Measurements from ENCODE around the gene HSPA1B.
"Not testable (repeated sequence)": the region's sequence is repeated elsewhere in the genome, so short reads cannot be mapped to it uniquely, and the experiment has no call there.

The HSPA1B gene

GRCh38 chr6:31838968-31839367 lies 11.4 kb downstream of the HSPA1B start:
- H3K79me2 ChIP-seq (ENCODE audit: control insufficient read depth, low read length): peaks cover 52% of the 10 kb centered on the region
- no peaks in the 10 kb centered on the region for H3K9me3 ChIP-seq (ENCODE audit: control insufficient read depth, insufficient read depth, low read length)
- peak overlapping the region; percentile 26 for H3K4me2 ChIP-seq (ENCODE audit: low read length)
- H4K20me1 ChIP-seq (ENCODE audit: control insufficient read depth, insufficient read depth, low read depth, low read length): peaks cover 23% of the 10 kb centered on the region
- no peaks in the 10 kb centered on the region; the same call in 1 of the 2 replicates for H3K27me3 ChIP-seq (ENCODE audit: control insufficient read depth, low read length)
- peaks cover 83% of the 10 kb centered on the region for H3F3A ChIP-seq (ENCODE audit: control insufficient read depth, insufficient read depth)
- H3K4me1 ChIP-seq (ENCODE audit: control insufficient read depth, low read length): peaks cover 30% of the 10 kb centered on the region
- peaks cover 77% of the 10 kb centered on the region for H3K36me3 ChIP-seq (ENCODE audit: control insufficient read depth, low read length)
- H3K9me2 ChIP-seq (replicated peaks; ENCODE audit: control insufficient read depth, low read length): no peaks in the 10 kb centered on the region
- no peak overlapping the region for H3K4me3 ChIP-seq (ENCODE audit: low read length)
- TF ChIP-seq EZH2phosphoT487 (IDR thresholded peaks at IDR 0.05; ENCODE audit: borderline replicate concordance, low read length) (no peak), CTCF (IDR thresholded peaks at IDR 0.05; ENCODE audit: low read depth, low read length, poor library complexity, severe bottlenecking) (no peak)
- H3K27ac ChIP-seq (ENCODE audit: low read depth, low read length): no peak overlapping the region

GRCh38 chr6:31839779-31840126 lies 12.2 kb downstream of the HSPA1B start:
- H3K9me2 ChIP-seq (replicated peaks; ENCODE audit: control insufficient read depth, low read length); H3K27ac ChIP-seq (ENCODE audit: low read depth, low read length); H3K27me3 ChIP-seq (ENCODE audit: control insufficient read depth, low read length); H3K9me3 ChIP-seq (ENCODE audit: control insufficient read depth, insufficient read depth, low read length); H3K4me2 ChIP-seq (ENCODE audit: low read length); H3K4me3 ChIP-seq (ENCODE audit: low read length): not testable (repeated sequence)
- Histone ChIP-seq H3K4me1 (ENCODE audit: control insufficient read depth, low read length) (peaks cover 24% of the 10 kb centered on the region), H3K36me3 (ENCODE audit: control insufficient read depth, low read length) (peaks cover 74% of the 10 kb centered on the region), H4K20me1 (ENCODE audit: control insufficient read depth, insufficient read depth, low read depth, low read length) (peaks cover 23% of the 10 kb centered on the region), H3F3A (ENCODE audit: control insufficient read depth, insufficient read depth) (peaks cover 87% of the 10 kb centered on the region), H3K79me2 (ENCODE audit: control insufficient read depth, low read length) (peaks cover 44% of the 10 kb centered on the region)

GRCh38 chr6:31842053-31842452 lies 14.5 kb downstream of the HSPA1B start:
- Histone ChIP-seq H3K27me3 (ENCODE audit: control insufficient read depth, low read length) (no peaks in the 10 kb centered on the region; the same call in 1 of the 2 replicates), H3K9me2 (replicated peaks; ENCODE audit: control insufficient read depth, low read length) (no peaks in the 10 kb centered on the region), H3K79me2 (ENCODE audit: control insufficient read depth, low read length) (peaks cover 21% of the 10 kb centered on the region), H3K4me3 (ENCODE audit: low read length) (no peak overlapping the region), H3K4me1 (ENCODE audit: control insufficient read depth, low read length) (peaks cover 19% of the 10 kb centered on the region), H3K9me3 (ENCODE audit: control insufficient read depth, insufficient read depth, low read length) (no peaks in the 10 kb centered on the region), H3K36me3 (ENCODE audit: control insufficient read depth, low read length) (peaks cover 51% of the 10 kb centered on the region), H4K20me1 (ENCODE audit: control insufficient read depth, insufficient read depth, low read depth, low read length) (peaks cover 19% of the 10 kb centered on the region), H3K27ac (ENCODE audit: low read depth, low read length) (no peak overlapping the region), H3K4me2 (ENCODE audit: low read length) (no peak overlapping the region), H3F3A (ENCODE audit: control insufficient read depth, insufficient read depth) (peaks cover 78% of the 10 kb centered on the region)
- TF ChIP-seq CTCF (IDR thresholded peaks at IDR 0.05; ENCODE audit: low read depth, low read length, poor library complexity, severe bottlenecking) (no peak), EZH2phosphoT487 (IDR thresholded peaks at IDR 0.05; ENCODE audit: borderline replicate concordance, low read length) (no peak)

DNA sequence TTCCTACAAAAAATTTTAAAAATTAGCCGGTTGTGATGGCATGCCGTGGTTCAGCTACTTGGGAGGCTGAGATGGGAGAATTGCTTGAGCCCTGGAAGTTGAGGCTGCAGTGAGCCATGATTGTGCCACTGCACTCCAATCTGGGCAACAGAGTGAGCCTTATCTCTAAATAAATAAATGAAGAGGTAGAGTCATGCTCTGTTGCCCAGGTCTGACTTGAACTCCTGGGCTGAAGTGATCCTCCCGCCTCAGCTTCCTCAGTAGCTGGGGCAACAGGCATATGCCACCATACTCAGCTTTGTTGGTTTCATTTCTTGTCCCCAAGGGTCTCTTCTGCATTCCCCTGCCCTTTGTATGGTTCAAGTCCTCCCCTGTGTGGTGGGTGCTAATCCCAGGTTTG lies 17.0 kb downstream of the HSPA1B start:
- Histone ChIP-seq H3F3A (ENCODE audit: control insufficient read depth, insufficient read depth) (peaks cover 63% of the 10 kb centered on the region), H3K27me3 (ENCODE audit: control insufficient read depth, low read length) (no peaks in the 10 kb centered on the region), H3K9me2 (replicated peaks; ENCODE audit: control insufficient read depth, low read length) (no peaks in the 10 kb centered on the region), H3K4me2 (ENCODE audit: low read length) (no peak overlapping the region), H3K9me3 (ENCODE audit: control insufficient read depth, insufficient read depth, low read length) (no peaks in the 10 kb centered on the region), H3K36me3 (ENCODE audit: control insufficient read depth, low read length) (peaks cover 27% of the 10 kb centered on the region), H3K4me1 (ENCODE audit: control insufficient read depth, low read length) (no peaks in the 10 kb centered on the region), H4K20me1 (ENCODE audit: control insufficient read depth, insufficient read depth, low read depth, low read length) (no peaks in the 10 kb centered on the region), H3K27ac (ENCODE audit: low read depth, low read length) (no peak overlapping the region), H3K4me3 (ENCODE audit: low read length) (no peak overlapping the region), H3K79me2 (ENCODE audit: control insufficient read depth, low read length) (no peaks in the 10 kb centered on the region)
- TF ChIP-seq EZH2phosphoT487 (IDR thresholded peaks at IDR 0.05; ENCODE audit: borderline replicate concordance, low read length) (no peak), CTCF (IDR thresholded peaks at IDR 0.05; ENCODE audit: low read depth, low read length, poor library complexity, severe bottlenecking) (no peak)
